Natural killer cell (primary cell): ENCODE measurements around the gene LIMS2. TPM values are rescaled to one million over a fixed set of nuclear protein-coding genes. Genes with fewer than 3 reads are reported as not detected.

ENCODE experiments used
- ATAC-seq, 3 donors: fragments of 150-1000 bp in 2 of 3; fragments of 200-7000 bp in 1 of 3; cut with Tn5 transposase; 1 replicate in 1 of 3; 2 replicates in 2 of 3; pipeline ENCODE4 v1.10.0; 2021; ENCODE audit warnings: mild to moderate bottlenecking in 2 of 3, moderate library complexity in 2 of 3
- DNase-seq, 2 donors: peaks; one replicate each; pipeline versions ENCODE4 v3.0.0 to v3.0.0-alpha.2; 2013 to 2021; ENCODE audit warnings: mixed read lengths in 1 of 2
- H3K27ac ChIP-seq: one replicate; pipeline ENCODE4 v1.5.1; 2013; ENCODE audit warnings: mild to moderate bottlenecking, low read length
- H3K27me3 ChIP-seq: one replicate; pipeline ENCODE4 v1.6.1; 2013; ENCODE audit warnings: low read length; ENCODE audit not compliant: control insufficient read depth, insufficient read depth
- H3K36me3 ChIP-seq: one replicate; pipeline ENCODE4 v1.6.1; 2013; ENCODE audit warnings: low read length; ENCODE audit not compliant: control insufficient read depth, insufficient read depth
- H3K4me1 ChIP-seq: one replicate; pipeline ENCODE4 v1.6.1; 2013; ENCODE audit warnings: low read length; ENCODE audit not compliant: control insufficient read depth, insufficient read depth
- H3K4me3 ChIP-seq: one replicate; pipeline ENCODE4 v1.5.1; 2013; ENCODE audit warnings: low read length
- H3K9me3 ChIP-seq: one replicate; pipeline ENCODE4 v1.6.1; 2013; ENCODE audit warnings: low read length; ENCODE audit not compliant: control insufficient read depth, insufficient read depth
- H3K27ac Mint-ChIP-seq, 2 donors: one replicate each; pipeline ENCODE4 v1.8.0; 2022; ENCODE audit warnings: mild to moderate bottlenecking in 2 of 2, mixed read lengths in 2 of 2, moderate library complexity in 1 of 2
- H3K27me3 Mint-ChIP-seq, 2 donors: one replicate each; pipeline ENCODE4 v1.8.0; 2022; ENCODE audit warnings: low read depth in 2 of 2, mixed read lengths in 2 of 2
- H3K36me3 Mint-ChIP-seq: one replicate; pipeline ENCODE4 v1.8.0; 2022; ENCODE audit warnings: mixed read lengths
- H3K4me1 Mint-ChIP-seq, 2 donors: one replicate each; pipeline ENCODE4 v1.8.0; 2022; ENCODE audit warnings: mixed read lengths in 2 of 2
- H3K4me3 Mint-ChIP-seq: one replicate; pipeline ENCODE4 v1.8.0; 2022; ENCODE audit warnings: mild to moderate bottlenecking, moderate library complexity, mixed read lengths
- H3K9me3 Mint-ChIP-seq, 2 donors: one replicate each; pipeline ENCODE4 v1.8.0; 2022; ENCODE audit warnings: mixed read lengths in 2 of 2
- WGBS: methylation state at CpG from one replicate; pipeline ENCODE4 v1.1.7; 2013; ENCODE audit warnings: missing lambda C conversion rate; ENCODE audit not compliant: insufficient coverage; 5-methylcytosine and 5-hydroxymethylcytosine counted together
- intact Hi-C: fragments of 100-400 bp; cut with micrococcal nuclease; formaldehyde crosslinking; loops from one replicate; pipeline ENCODE4 v1.14.2; 2022
- total RNA-seq, 4 donors: library from RNA; stranded (reverse); fragments of 120-200 nt in 1 of 4; gene quantifications; one replicate each; pipeline versions ENCODE4 v1.2.3 to v1.2.4, GENCODE V29; 2013 to 2022
- TF ChIP-seq, protein P1 (sequence below): fragments of 200-600 bp; IDR thresholded peaks from one replicate; pipeline ENCODE4 v1.8.0; 2022; ENCODE audit warnings: antibody characterized with exemption

LIMS2 gene
- total RNA-seq, 3 donors from 2014 or later (not counting 1 experiment from before 2014, with no cell fraction given): 0.15 to 0.16 TPM; not detected in 1

DNA sequence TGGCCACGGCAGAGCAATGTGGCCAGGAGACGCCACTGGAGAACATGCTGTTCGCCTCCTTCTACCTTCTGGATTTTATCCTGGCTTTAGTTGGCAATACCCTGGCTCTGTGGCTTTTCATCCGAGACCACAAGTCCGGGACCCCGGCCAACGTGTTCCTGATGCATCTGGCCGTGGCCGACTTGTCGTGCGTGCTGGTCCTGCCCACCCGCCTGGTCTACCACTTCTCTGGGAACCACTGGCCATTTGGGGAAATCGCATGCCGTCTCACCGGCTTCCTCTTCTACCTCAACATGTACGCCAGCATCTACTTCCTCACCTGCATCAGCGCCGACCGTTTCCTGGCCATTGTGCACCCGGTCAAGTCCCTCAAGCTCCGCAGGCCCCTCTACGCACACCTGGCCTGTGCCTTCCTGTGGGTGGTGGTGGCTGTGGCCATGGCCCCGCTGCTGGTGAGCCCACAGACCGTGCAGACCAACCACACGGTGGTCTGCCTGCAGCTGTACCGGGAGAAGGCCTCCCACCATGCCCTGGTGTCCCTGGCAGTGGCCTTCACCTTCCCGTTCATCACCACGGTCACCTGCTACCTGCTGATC lies 24.4 kb downstream of the LIMS2 start:
- 78% methylated on average over 26 of the region's 28 CpGs for whole genome bisulfite sequencing
- H3K4me1 ChIP-seq: peaks cover 18% of the 10 kb centered on the region
- intact Hi-C loops: no loop called here
- ATAC-seq: no peak
- H3K27ac Mint-ChIP-seq: no peak overlapping the region
- H3K27me3 Mint-ChIP-seq: peaks cover 0 to 4% of the 10 kb centered on the region in 2 donors
- no peak overlapping the region for H3K4me3 Mint-ChIP-seq
- H3K9me3 Mint-ChIP-seq: no peaks in the 10 kb centered on the region
- H3K4me1 Mint-ChIP-seq: peaks cover 0 to 15% of the 10 kb centered on the region in 2 donors
- no peaks in the 10 kb centered on the region for H3K36me3 ChIP-seq
- H3K27ac ChIP-seq: no peak overlapping the region
- H3K36me3 Mint-ChIP-seq: no peaks in the 10 kb centered on the region
- no peaks in the 10 kb centered on the region for H3K27me3 ChIP-seq
- DNase-seq: no peak
- H3K4me3 ChIP-seq: no peak overlapping the region
- no peaks in the 10 kb centered on the region for H3K9me3 ChIP-seq
- TF ChIP-seq, protein P1, sequence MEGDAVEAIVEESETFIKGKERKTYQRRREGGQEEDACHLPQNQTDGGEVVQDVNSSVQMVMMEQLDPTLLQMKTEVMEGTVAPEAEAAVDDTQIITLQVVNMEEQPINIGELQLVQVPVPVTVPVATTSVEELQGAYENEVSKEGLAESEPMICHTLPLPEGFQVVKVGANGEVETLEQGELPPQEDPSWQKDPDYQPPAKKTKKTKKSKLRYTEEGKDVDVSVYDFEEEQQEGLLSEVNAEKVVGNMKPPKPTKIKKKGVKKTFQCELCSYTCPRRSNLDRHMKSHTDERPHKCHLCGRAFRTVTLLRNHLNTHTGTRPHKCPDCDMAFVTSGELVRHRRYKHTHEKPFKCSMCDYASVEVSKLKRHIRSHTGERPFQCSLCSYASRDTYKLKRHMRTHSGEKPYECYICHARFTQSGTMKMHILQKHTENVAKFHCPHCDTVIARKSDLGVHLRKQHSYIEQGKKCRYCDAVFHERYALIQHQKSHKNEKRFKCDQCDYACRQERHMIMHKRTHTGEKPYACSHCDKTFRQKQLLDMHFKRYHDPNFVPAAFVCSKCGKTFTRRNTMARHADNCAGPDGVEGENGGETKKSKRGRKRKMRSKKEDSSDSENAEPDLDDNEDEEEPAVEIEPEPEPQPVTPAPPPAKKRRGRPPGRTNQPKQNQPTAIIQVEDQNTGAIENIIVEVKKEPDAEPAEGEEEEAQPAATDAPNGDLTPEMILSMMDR: no peak

DNA sequence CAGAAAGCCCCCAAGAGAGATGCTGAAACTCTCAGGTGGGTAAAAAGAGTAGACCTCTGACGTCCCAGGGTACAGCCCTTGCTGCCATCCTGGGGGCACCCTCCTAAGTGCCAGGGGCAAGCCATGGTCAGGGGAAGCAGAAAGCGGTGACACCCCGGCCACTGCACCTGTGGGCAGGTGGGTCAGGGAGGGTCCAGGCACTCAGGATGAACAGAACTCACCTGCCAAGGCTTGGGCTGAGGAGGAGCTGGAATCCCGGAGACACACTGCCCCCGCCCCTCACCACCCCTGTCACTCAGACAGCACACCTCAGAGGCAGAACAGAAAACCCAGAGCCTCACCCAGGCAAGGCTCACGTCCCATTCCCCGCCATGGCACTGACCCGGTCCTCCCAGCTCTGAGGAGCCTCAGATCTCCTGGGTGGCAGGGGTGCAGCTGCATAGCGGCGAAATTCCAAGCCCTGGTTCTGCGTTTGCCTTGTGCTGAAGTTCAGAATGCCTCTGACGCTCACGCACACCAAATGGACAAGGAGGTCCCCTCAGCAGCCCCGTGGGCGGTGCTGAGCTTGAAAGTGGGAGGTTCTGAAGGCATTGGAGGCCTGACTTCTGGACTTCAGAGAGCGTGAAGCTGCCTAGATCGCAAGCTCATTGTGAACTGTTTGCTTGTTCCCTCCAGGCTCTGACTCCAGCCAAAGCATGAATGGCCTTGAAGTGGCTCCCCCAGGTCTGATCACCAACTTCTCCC lies 25.1 kb downstream of the LIMS2 start:
- Histone ChIP-seq H3K36me3 (no peaks in the 10 kb centered on the region), H3K27me3 (no peaks in the 10 kb centered on the region), H3K27ac (no peak overlapping the region), H3K4me1 (peaks cover 18% of the 10 kb centered on the region), H3K9me3 (no peaks in the 10 kb centered on the region), H3K4me3 (no peak overlapping the region)
- no peaks in the 10 kb centered on the region for H3K36me3 Mint-ChIP-seq
- peaks cover 0 to 4% of the 10 kb centered on the region in 2 donors for H3K27me3 Mint-ChIP-seq
- intact Hi-C loops: no loop called here
- 84% methylated on average over 17 of the region's 17 CpGs for whole genome bisulfite sequencing
- H3K4me3 Mint-ChIP-seq: no peak overlapping the region
- peaks cover 0 to 15% of the 10 kb centered on the region in 2 donors for H3K4me1 Mint-ChIP-seq
- H3K9me3 Mint-ChIP-seq: no peaks in the 10 kb centered on the region
- TF ChIP-seq, protein P1: peak; percentile 34
- no peak for DNase-seq
- peak in 1 of 3 donors; percentile 24 for ATAC-seq
- H3K27ac Mint-ChIP-seq: no peak overlapping the region

DNA sequence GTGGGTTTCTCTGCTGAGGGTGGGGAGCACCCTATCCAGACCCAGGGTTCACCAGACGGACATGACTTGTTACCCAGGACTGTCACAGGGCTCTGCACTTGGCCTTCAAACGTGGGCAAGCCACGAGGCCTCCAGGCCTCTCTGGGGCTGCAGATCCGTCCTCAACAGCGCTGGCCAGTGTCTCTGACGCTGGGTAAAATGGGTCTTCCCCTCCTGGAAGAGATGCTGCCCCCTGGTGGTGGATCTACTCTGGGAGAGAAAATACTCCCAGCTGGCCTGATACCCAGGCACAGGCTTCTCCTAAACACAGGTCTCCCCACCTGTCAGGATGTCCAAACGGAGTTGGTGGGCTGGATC lies 25.7 kb downstream of the LIMS2 start:
- H3K27me3 ChIP-seq: no peaks in the 10 kb centered on the region
- intact Hi-C loops: no loop called here
- H3K4me1 Mint-ChIP-seq: peaks cover 0 to 15% of the 10 kb centered on the region in 2 donors
- H3K27me3 Mint-ChIP-seq: peaks cover 0 to 4% of the 10 kb centered on the region in 2 donors
- no peaks in the 10 kb centered on the region for H3K9me3 Mint-ChIP-seq
- H3K27ac ChIP-seq: no peak overlapping the region
- no peaks in the 10 kb centered on the region for H3K36me3 Mint-ChIP-seq
- TF ChIP-seq, protein P1: peak; percentile 73
- DNase-seq (peak; percentile 49 to 90), ATAC-seq (peak; percentile 73 to 87 (median 80))
- no peaks in the 10 kb centered on the region for H3K36me3 ChIP-seq
- peaks cover 18% of the 10 kb centered on the region for H3K4me1 ChIP-seq
- no peaks in the 10 kb centered on the region for H3K9me3 ChIP-seq
- no peak overlapping the region for H3K4me3 Mint-ChIP-seq
- no peak overlapping the region for H3K27ac Mint-ChIP-seq
- 8% methylated on average over 7 of the region's 7 CpGs for WGBS
- H3K4me3 ChIP-seq: no peak overlapping the region
